ENCODE data around the gene KLRB1.
"Not testable (repeated sequence)": the region's sequence is repeated elsewhere in the genome, so short reads cannot be mapped to it uniquely, and the experiment has no call there.

KLRB1 gene

DNA sequence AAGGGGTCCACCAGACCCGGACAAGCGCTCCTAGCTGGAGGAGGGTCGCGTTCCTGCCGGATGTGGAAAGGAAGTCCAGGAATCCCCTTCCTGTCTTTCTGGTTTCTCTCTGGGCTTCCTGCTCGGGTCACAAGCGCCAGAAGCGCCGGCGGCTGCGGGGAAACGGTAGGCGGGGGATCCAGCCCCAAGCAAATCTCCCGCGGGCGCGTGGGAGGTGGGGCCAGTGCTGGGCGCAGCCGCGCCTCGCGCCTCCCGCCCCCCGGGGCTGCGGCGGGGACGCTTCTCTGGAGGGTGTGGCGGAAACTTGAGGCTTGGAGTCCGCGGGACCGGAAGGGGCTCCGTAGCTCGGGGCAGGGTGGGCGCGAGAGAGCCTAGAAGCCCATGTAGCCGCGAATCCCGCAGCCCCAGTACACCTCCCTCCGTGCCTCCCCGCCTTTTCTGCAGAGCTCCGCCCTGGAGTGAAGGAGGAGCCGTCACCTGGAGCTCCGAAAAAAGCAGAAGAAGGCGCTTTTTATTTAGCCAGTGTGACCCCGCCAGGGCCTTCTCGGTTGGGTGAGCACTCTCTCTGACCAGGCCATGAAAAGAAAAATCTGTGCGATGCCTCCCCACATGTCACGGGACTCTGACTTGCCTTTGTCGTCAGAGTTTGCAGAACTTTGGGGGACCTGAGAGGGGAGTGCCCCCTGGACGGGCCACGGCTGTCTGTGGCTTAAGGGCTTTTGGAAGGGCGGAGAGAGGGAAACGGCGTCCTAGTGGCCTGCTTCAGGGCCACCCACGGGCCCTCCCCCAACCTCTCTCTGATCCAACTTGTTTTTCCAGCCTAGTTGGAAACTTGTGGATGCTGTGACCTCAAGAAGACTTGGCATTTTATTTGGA is 40.3 kb upstream of the KLRB1 start:
- no peaks in the 10 kb centered on the region for H3K27me3 ChIP-seq (replicated peaks; ENCODE audit: control insufficient read depth, insufficient read depth, low read length)
- peak; percentile 95 for DNase-seq (ENCODE audit: extremely low read depth, insufficient read length)
- no peaks in the 10 kb centered on the region for H3K36me3 ChIP-seq (ENCODE audit: control insufficient read depth, insufficient read depth, low read length)
- TF ChIP-seq, protein P1, sequence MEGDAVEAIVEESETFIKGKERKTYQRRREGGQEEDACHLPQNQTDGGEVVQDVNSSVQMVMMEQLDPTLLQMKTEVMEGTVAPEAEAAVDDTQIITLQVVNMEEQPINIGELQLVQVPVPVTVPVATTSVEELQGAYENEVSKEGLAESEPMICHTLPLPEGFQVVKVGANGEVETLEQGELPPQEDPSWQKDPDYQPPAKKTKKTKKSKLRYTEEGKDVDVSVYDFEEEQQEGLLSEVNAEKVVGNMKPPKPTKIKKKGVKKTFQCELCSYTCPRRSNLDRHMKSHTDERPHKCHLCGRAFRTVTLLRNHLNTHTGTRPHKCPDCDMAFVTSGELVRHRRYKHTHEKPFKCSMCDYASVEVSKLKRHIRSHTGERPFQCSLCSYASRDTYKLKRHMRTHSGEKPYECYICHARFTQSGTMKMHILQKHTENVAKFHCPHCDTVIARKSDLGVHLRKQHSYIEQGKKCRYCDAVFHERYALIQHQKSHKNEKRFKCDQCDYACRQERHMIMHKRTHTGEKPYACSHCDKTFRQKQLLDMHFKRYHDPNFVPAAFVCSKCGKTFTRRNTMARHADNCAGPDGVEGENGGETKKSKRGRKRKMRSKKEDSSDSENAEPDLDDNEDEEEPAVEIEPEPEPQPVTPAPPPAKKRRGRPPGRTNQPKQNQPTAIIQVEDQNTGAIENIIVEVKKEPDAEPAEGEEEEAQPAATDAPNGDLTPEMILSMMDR (IDR thresholded peaks at IDR 0.05; ENCODE audit: insufficient read depth, low read length, poor library complexity, severe bottlenecking), result no peak
- peak overlapping the region; percentile 67 for H3K4me3 ChIP-seq (replicated peaks; ENCODE audit: low read depth, low read length)

- DNase-seq (ENCODE audit: extremely low read depth, insufficient read length), result no peak
Observed at GRCh38 chr12:9646794-9647781, 39.4 kb upstream of the KLRB1 start.

DNA sequence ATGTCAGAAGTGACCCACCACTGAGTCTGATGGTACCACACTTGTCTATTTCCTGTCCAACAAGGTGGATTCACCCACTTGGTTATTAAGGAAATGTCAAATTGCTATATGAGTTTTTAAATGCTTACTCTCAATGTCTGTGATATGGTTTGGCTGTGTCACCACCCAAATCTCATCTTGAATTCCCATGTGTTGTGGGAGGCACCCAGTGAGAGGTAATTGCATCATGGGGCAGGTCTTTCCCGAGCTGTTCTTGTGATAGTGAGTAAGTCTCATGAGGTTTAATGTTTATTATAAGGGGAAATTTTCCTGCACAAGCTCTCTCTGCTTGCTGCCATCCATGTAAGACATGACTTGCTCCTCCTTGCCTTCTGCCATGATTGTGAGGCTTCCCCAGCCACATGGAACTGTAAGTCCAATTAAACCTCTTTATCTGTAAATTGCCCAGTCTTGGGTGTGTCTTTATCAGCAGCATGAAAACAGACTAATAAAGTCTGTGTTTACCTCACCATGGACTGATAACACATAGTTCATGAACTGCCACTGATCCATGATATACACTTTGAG is 37.4 kb upstream of the KLRB1 start:
- not testable (repeated sequence) for H3K27me3 ChIP-seq (replicated peaks; ENCODE audit: control insufficient read depth, insufficient read depth, low read length); DNase-seq (ENCODE audit: extremely low read depth, insufficient read length); H3K36me3 ChIP-seq (ENCODE audit: control insufficient read depth, insufficient read depth, low read length); H3K4me3 ChIP-seq (replicated peaks; ENCODE audit: low read depth, low read length)

More at GRCh38 chr12:9646794-9647781, 39.4 kb upstream of the KLRB1 start:
- H3K4me3 ChIP-seq (replicated peaks; ENCODE audit: low read depth, low read length), result peak overlapping the region; percentile 67
- no peaks in the 10 kb centered on the region for H3K27me3 ChIP-seq (replicated peaks; ENCODE audit: control insufficient read depth, insufficient read depth, low read length)
- no peaks in the 10 kb centered on the region for H3K36me3 ChIP-seq (ENCODE audit: control insufficient read depth, insufficient read depth, low read length)
- TF ChIP-seq, protein P1 (IDR thresholded peaks at IDR 0.05; ENCODE audit: insufficient read depth, low read length, poor library complexity, severe bottlenecking), result no peak

- no peaks in the 10 kb centered on the region for H3K27me3 ChIP-seq (replicated peaks; ENCODE audit: control insufficient read depth, insufficient read depth, low read length)
- TF ChIP-seq, protein P1 (IDR thresholded peaks at IDR 0.05; ENCODE audit: insufficient read depth, low read length, poor library complexity, severe bottlenecking), result no peak
- DNase-seq (ENCODE audit: extremely low read depth, insufficient read length), result no peak
- H3K4me3 ChIP-seq (replicated peaks; ENCODE audit: low read depth, low read length), result no peak overlapping the region
- H3K36me3 ChIP-seq (ENCODE audit: control insufficient read depth, insufficient read depth, low read length), result no peaks in the 10 kb centered on the region
Observed at GRCh38 chr12:9643266-9643660, 35.5 kb upstream of the KLRB1 start.

DNA sequence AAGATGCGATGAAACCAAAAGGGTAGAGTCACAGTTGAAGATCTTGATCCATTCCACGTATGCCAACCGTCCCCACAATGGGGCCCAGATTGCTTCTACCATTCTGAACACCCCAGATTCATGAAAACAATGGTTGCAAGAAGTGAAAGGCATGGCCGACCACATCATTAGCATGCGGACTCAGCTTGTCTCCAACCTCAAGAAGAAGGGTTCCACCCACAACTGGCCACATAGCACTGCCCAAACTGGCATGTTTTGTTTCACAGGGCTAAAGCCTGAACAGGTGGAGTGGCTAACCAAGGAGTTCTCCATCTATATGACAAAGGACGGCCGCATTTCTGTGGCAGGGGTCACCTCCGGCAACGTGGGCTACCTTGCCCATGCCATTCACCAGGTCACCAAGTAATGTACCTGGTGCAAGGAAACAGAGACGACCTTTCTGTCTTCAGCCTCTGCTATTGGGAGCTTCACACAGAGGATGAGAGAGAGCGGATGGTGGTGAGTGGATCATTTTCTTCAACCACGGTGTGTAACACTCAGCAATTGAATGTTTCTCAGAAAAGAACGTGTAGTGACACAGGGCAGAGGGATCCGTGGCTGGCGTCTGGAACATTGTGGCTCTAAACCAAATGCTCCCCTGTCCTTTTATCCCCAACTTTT is 35.0 kb upstream of the KLRB1 start:
- Histone ChIP-seq H3K36me3 (ENCODE audit: control insufficient read depth, insufficient read depth, low read length) (no peaks in the 10 kb centered on the region), H3K27me3 (replicated peaks; ENCODE audit: control insufficient read depth, insufficient read depth, low read length) (no peaks in the 10 kb centered on the region), H3K4me3 (replicated peaks; ENCODE audit: low read depth, low read length) (no peak overlapping the region)
- TF ChIP-seq, protein P1 (IDR thresholded peaks at IDR 0.05; ENCODE audit: insufficient read depth, low read length, poor library complexity, severe bottlenecking), result no peak
- DNase-seq (ENCODE audit: extremely low read depth, insufficient read length), result no peak
